ENCODE data around the gene CNGA3. TPM values are rescaled to one million over a fixed set of nuclear protein-coding genes. Genes with fewer than 3 reads are reported as not detected.
A peak's percentile ranks its signal among the peaks of the same experiment; 100 is the strongest.
"Not testable (repeated sequence)": the region's sequence is repeated elsewhere in the genome, so short reads cannot be mapped to it uniquely, and the experiment has no call there.

CNGA3 gene
- total RNA-seq, 1 donor from 2014 or later = not detected

GRCh38 chr2:98395977-98396376, 49.7 kb downstream of the CNGA3 start:
- no peak for DNase-seq (ENCODE audit: extremely low read depth, low read depth, low spot score)

DNA sequence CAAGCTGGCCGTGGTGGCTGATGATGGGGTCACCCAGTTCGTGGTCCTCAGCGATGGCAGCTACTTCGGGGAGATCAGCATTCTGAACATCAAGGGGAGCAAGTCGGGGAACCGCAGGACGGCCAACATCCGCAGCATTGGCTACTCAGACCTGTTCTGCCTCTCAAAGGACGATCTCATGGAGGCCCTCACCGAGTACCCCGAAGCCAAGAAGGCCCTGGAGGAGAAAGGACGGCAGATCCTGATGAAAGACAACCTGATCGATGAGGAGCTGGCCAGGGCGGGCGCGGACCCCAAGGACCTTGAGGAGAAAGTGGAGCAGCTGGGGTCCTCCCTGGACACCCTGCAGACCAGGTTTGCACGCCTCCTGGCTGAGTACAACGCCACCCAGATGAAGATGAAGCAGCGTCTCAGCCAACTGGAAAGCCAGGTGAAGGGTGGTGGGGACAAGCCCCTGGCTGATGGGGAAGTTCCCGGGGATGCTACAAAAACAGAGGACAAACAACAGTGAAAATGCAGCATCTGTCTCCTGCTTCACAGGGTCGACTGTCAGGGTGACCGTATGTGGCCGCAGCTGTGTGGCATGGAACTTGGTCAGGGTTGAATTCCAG, 50.6 kb downstream of the CNGA3 start:
- DNase-seq (ENCODE audit: extremely low read depth, low read depth, low spot score) = no peak

- no peak for DNase-seq (ENCODE audit: extremely low read depth, low read depth, low spot score)
These were observed 52.9 kb downstream of the CNGA3 start for GRCh38 chr2:98399140-98399539.

DNA sequence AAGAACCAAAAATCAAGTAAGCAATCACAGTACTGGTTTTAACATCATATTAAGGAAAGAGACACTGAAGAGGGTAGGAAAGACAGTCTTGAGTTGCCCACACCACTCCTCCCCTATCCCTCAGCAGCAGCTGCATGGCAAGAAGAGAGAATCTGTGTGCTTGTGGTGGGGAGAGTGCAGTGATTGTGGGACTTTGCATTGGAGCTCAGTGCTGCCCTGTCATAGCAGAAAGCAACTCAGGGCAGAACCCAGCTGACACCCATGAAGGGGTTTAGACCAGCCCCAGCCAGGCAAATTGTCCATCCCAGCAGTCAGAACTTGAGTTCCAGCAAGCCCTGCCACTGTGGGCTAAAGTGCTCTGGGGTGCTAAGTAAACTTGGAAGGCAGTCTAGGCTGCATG, 57.6 kb downstream of the CNGA3 start:
- no peak for DNase-seq (ENCODE audit: extremely low read depth, low read depth, low spot score)

DNA sequence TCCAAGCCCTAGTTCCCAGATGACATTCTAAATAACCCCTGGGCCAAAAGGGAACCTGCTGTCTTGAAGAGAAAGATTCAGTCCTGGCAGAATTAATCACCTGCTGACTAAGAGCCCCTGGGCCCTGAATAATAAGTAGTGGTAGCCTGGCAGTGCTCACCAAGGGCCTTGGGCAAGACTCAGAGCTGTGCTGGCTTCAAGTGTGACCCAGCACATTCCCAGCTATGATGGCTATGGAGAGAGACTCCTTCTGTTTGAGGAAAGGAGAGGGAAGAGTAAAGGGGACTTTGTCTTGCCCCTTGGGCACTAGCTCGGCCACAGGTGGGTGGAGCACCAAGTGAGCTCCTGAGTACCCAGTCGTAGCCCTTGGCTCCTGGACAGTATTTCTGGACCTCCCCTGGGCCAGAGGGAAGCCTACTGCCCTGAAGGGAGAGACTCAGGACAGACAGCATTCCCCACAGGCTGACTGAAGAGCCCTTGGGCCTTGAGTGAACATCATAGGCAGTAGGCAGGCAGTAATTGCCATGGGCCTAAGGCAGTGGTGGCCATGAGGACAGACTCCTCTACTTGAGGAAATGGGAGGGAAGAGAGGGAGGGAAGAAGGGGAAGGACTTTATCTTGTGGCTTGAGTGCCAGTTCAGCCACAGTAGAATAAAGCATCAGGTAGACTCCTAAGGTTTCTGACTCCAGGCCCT, 58.4 kb downstream of the CNGA3 start:
- no peak for DNase-seq (ENCODE audit: extremely low read depth, low read depth, low spot score)

GRCh38 chr2:98405301-98405700, 59.0 kb downstream of the CNGA3 start:
- no peak for DNase-seq (ENCODE audit: extremely low read depth, low read depth, low spot score)

GRCh38 chr2:98408155-98408554, 61.9 kb downstream of the CNGA3 start:
- DNase-seq (ENCODE audit: extremely low read depth, low read depth, low spot score) = no peak

GRCh38 chr2:98412751-98413458, 66.6 kb downstream of the CNGA3 start:
- DNase-seq (ENCODE audit: extremely low read depth, low read depth, low spot score) = peak; percentile 60

- not testable (repeated sequence) for DNase-seq (ENCODE audit: extremely low read depth, low read depth, low spot score)
These were observed 68.0 kb downstream of the CNGA3 start for GRCh38 chr2:98414246-98414645.

DNA sequence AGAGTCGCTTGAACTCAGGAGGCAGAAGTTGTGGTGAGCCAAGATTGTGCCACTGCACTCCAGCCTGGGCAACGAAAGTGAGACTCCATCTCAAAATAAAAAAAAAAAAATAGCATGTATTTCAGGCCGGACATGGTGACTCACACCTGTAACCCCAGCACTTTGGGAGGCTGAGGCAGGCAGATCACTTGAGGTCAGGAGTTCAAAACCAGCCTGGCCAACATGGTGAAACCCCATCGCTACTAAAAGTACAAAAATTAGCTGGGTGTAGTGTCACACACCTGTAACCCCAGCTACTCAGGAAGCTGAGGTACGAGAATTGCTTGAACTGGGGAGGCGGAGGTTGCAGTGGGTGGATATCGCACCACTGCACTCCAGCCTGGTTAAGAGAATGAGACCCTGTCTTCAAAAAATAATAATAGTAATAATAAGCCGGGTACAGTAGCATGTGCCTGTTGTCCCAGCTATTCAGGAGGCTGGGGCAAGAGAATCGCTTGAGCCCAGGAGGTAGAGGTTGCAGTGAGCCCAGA, 69.5 kb downstream of the CNGA3 start:
- not testable (repeated sequence) for DNase-seq (ENCODE audit: extremely low read depth, low read depth, low spot score)

DNA sequence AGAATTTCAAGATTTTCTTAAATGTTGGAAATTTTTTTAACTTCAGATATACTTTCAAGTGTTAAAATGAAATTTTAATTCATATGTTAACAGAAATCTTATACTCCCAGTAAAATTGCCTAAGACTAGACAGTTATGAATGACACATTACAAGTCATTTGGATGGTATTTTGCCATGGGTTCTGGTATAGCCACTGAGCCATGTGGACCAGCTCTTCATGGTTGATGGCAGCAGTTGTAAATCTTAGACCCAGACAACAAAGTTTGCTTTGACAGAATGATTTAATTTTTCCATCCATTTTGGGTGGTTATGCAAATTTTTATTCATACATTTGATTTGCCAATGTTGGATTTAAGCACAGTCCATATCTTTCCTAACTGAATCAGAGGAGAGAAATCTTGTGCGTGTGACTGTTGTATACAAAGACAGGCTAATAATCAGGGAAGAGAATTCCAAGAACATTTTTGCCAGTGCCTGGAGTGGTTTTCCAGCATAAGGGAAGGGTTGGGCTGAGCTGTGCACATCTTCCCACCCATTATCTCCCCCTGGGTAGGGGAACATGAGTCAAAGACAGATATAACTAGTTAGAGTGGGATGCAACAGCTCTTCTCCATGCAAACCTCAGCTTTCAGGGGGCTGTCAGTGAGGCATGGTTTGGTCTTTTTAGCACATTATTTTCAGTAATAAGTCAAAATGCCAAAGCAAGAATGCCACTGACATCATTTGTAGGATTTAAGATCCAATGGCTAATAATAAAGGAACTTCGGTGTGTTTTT, 70.3 kb downstream of the CNGA3 start:
- no peak for DNase-seq (ENCODE audit: extremely low read depth, low read depth, low spot score)

GRCh38 chr2:98419544-98419943, 73.3 kb downstream of the CNGA3 start:
- no peak for DNase-seq (ENCODE audit: extremely low read depth, low read depth, low spot score)

DNA sequence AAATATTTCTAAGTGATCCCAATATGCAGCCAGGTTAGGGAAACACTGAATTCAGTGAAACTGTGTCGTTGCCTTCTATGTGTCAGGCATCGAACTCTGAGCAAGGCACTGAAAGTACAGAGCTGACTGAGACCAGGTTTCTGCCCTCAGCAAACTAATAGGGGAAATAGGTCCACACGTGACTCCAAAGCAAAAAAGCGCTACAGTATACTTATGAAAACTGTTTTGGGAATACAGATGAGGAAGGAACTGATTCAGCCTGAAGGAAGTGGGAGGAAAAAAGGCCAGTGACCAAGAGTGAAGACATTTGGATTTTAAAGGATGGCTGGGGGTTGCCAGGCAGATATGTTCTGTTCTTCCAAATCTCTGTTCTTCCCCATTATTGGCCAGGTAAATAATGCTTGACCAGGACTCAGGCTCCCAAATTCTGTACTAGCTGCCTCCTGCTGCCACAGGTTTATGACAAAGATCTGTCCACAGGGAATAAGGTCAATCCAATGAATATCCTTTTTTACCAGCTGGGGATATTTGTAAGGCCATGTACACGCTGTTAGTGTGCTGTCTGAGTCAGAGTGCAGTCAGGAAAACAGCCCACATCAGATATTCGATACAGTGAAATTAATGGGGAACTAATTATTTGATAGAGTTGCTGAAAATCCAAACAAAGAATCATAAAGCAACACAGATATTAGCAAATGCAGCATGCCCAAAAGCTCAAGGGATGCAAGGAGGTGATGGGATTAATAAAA, 73.9 kb downstream of the CNGA3 start:
- DNase-seq (ENCODE audit: extremely low read depth, low read depth, low spot score) = no peak

DNA sequence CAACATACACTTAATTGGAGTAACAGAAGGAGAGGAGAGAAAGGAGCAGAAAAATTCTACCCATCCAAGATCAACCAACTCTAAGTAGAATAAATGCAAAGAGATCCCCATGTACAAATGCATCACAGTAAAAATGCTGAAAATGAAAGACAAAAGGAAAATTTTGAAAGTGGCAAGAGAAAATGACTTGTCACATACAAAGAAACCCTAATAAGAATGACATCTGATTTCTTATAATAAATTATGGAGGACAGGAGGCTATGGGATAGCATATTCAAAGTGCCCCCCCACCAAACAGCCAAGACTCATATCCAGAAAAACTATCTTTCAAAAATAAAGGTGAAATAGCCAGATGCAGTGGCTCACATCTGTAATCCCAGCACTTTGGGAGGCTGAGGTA, 76.2 kb downstream of the CNGA3 start:
- DNase-seq (ENCODE audit: extremely low read depth, low read depth, low spot score) = no peak

DNA sequence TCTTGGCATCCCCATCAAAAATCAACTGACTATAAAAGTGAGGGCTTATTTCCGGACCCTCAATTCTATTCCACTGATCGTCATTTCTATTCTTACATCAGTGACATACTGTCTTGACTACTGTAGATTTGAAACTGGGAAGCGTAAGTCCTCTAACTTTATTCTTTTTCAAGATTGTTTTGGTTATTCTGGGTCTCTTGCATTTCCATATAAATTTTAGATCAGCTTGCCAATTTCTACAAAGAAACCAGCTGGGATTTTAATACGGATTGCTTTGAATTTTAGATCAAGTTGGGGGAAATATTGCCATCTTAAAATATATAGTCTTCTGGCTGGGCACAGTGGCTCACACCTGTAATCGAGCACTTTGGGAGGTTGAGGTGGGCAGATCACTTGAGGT, 80.5 kb downstream of the CNGA3 start:
- DNase-seq (ENCODE audit: extremely low read depth, low read depth, low spot score) = no peak

GRCh38 chr2:98432145-98432544, 85.9 kb downstream of the CNGA3 start:
- no peak for DNase-seq (ENCODE audit: extremely low read depth, low read depth, low spot score)

GRCh38 chr2:98433363-98433964, 87.2 kb downstream of the CNGA3 start:
- DNase-seq (ENCODE audit: extremely low read depth, low read depth, low spot score) = no peak

DNA sequence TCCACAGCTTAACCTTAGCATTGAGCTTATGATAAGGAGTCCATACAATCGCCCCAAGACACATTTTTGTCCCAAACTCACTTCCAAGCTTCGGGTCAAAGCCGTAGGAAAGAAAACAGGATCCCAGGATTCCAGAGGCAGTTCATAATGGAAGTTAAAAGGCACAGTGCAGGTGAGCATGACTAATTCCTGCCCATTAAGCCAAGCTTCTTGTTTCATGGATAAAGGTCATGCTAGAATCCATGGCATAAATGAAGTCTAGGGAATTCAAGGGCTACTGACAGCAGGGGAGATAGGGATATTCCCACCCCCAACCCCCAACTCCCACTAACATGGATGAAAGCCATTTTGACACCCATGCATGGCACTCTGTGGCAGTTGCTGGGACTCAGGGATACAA, 88.2 kb downstream of the CNGA3 start:
- DNase-seq (ENCODE audit: extremely low read depth, low read depth, low spot score) = no peak

- not testable (repeated sequence) for DNase-seq (ENCODE audit: extremely low read depth, low read depth, low spot score)
These were observed 89.4 kb downstream of the CNGA3 start for GRCh38 chr2:98435670-98436069.

DNA sequence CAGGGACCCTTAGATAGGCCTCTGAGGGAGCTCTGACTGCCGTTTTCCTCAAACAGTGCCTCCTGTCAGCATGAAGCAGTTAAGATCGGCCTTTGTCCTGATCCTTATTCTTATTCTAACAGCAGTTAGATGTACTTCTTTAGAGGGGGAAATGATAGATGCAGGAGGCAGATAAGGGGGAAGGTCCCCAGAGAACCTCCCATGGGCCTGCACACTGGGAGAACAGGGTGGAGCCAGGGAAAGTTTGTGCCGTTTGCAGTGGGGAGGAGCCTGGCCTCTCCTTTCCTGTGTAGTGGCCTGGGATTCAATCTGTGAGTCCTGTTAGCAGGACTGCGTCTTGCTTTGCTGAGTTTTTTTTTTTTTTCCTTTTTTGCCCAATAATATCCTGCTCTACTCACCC, 90.5 kb downstream of the CNGA3 start:
- DNase-seq (ENCODE audit: extremely low read depth, low read depth, low spot score) = no peak
